Measurements from ENCODE around the gene PNPLA2. TPM values are rescaled to one million over a fixed set of nuclear protein-coding genes. Genes with fewer than 3 reads are reported as not detected.

Gene PNPLA2
- total and polyA plus RNA-seq, 10 of the 15 experiments (the other 5 are each of a cell fraction or from before 2014, with no cell fraction given): 0.19 to 34.0 (median 8.1) TPM

DNA sequence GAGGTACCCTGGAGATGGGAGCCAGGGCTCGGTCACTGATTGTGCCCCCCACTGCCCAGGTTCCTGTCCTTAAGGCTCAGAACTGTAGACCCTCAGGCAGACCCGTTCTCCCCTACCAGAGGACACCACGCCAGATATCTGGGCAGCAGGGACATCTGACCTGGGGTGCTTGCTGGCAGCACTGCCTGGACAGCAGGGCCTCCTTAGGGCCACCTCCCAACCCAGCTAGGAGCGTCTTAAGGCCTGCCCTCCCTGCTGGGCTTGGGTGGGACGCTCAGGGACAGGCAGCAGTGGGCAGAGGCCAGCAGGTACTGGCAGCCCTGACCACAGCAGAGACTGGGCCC lies 20.5 kb downstream of the PNPLA2 start:
- H2AFZ ChIP-seq (ENCODE audit: control insufficient read depth, low read depth, low read length): no peak overlapping the region
- H3K4me2 ChIP-seq (ENCODE audit: control insufficient read depth, insufficient read depth): no peak overlapping the region
- peaks cover 0 to 25% of the 10 kb centered on the region in 2 experiments; a peak in 2 of 4 replicates for H3K36me3 ChIP-seq (ENCODE audit: control insufficient read depth in 2 of 2, insufficient read depth in 2 of 2, low read length in 1 of 2)
- no peak overlapping the region for H3K4me3 ChIP-seq
- H3K9me3 ChIP-seq (replicated peaks; ENCODE audit: control insufficient read depth, insufficient read depth, low read length): no peaks in the 10 kb centered on the region
- no TSS peak for BruUV-seq (replicated peaks)
- H4K20me1 ChIP-seq (ENCODE audit: control insufficient read depth, insufficient read depth): no peaks in the 10 kb centered on the region; the same call in 1 of the 2 replicates
- H3K4me1 ChIP-seq (ENCODE audit: control insufficient read depth, insufficient read depth, low read length): peaks cover 10% of the 10 kb centered on the region
- ChIA-PET RAD21 (ENCODE audit: unreplicated experiment) (no interaction called here), CTCF (no interaction called here), POLR2A (interaction anchor here (1.4 kb wide), 1 partner anchor 20 kb away, joined by 3 read pairs; the partner anchor contains the start of gene PNPLA2), SMC1A (ENCODE audit: uncharacterized antibody, unreplicated experiment) (no interaction called here)
- in situ Hi-C loops (cut with MboI): no loop called here
- intact Hi-C loops (cut with micrococcal nuclease; ENCODE audit: unreplicated experiment): no loop called here
- H3K79me2 ChIP-seq (ENCODE audit: control insufficient read depth, insufficient read depth, low read length): peaks cover 20% of the 10 kb centered on the region
- no peak overlapping the region for H3K9ac ChIP-seq (ENCODE audit: control insufficient read depth, insufficient read depth, low read length)
- FAIRE-seq (no peak), DNase-seq (ENCODE audit: low read depth, low spot score) (no peak), ATAC-seq (no peak)
- WGBS (ENCODE audit: insufficient coverage, insufficient replicate concordance, low lambda C conversion rate, missing lambda C conversion rate): 87% methylated on average over 5 of the region's 5 CpGs
- H3K27me3 ChIP-seq (replicated peaks in 1 of 2; ENCODE audit: control insufficient read depth in 2 of 2, insufficient read depth in 2 of 2, low read length in 1 of 2): no peaks in the 10 kb centered on the region
- TF ChIP-seq IRF4 (IDR thresholded peaks at IDR 0.05; ENCODE audit: low read depth, low read length): no peak
- peak; percentile 35; the same call in 1 of the 2 replicates for TF ChIP-seq POLR2AphosphoS5 (IDR thresholded peaks at IDR 0.05; ENCODE audit: low read length)
- TF ChIP-seq, protein P1, sequence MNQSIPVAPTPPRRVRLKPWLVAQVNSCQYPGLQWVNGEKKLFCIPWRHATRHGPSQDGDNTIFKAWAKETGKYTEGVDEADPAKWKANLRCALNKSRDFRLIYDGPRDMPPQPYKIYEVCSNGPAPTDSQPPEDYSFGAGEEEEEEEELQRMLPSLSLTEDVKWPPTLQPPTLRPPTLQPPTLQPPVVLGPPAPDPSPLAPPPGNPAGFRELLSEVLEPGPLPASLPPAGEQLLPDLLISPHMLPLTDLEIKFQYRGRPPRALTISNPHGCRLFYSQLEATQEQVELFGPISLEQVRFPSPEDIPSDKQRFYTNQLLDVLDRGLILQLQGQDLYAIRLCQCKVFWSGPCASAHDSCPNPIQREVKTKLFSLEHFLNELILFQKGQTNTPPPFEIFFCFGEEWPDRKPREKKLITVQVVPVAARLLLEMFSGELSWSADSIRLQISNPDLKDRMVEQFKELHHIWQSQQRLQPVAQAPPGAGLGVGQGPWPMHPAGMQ (IDR thresholded peaks at IDR 0.05; ENCODE audit: borderline replicate concordance): no peak
- H3K27ac ChIP-seq (ENCODE audit: control insufficient read depth, insufficient read depth): no peak overlapping the region

DNA sequence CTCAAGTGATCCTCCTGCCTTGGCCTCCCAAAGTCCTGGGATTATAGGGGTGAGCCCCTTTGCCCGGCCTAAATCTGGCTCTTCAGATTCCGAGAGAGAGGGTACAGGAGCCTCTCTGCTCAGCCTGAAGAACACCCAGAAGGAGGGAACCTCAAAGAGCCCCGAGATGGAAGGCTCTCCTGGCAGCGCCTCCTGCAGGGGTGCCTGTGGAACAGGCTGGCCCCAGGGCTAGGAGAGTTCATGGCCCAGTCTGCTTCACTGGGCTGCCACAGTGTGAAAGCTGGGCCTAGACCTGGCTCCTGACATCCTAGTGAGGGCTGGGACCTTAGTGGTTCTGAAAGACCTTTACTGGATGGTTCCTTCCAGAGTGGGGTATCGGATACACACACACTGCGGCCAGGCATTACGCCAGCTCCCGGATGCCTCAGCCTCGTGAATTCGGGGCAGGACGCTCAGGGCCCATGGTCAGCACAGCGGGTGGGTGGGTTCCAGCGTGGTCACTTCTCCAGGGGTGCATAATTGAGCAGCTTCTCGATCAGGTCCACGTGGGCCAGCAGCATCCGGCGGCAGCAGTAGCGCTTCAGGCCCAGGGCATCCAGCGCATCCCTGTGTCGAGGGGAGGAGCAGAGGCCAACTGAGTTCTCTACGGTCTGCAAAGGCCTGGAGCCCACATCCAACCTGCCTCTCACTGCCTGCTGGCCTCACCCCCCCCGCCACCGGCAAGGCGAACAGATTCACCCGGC lies 21.3 kb downstream of the PNPLA2 start:
- no peak for DNase-seq (ENCODE audit: low read depth, low spot score)
- H3K27ac ChIP-seq (ENCODE audit: control insufficient read depth, insufficient read depth): no peak overlapping the region
- TF ChIP-seq POLR2A (IDR thresholded peaks at IDR 0.05; ENCODE audit: low read depth, low read length) (peak; percentile 47; the same call in 1 of the 2 replicates), ZNF217 (IDR thresholded peaks at IDR 0.05) (no peak)
- TF ChIP-seq, protein P2, sequence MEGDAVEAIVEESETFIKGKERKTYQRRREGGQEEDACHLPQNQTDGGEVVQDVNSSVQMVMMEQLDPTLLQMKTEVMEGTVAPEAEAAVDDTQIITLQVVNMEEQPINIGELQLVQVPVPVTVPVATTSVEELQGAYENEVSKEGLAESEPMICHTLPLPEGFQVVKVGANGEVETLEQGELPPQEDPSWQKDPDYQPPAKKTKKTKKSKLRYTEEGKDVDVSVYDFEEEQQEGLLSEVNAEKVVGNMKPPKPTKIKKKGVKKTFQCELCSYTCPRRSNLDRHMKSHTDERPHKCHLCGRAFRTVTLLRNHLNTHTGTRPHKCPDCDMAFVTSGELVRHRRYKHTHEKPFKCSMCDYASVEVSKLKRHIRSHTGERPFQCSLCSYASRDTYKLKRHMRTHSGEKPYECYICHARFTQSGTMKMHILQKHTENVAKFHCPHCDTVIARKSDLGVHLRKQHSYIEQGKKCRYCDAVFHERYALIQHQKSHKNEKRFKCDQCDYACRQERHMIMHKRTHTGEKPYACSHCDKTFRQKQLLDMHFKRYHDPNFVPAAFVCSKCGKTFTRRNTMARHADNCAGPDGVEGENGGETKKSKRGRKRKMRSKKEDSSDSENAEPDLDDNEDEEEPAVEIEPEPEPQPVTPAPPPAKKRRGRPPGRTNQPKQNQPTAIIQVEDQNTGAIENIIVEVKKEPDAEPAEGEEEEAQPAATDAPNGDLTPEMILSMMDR (IDR thresholded peaks at IDR 0.05 in 2 of 3, conservative IDR thresholded peaks at IDR 0.05 in 1 of 3; ENCODE audit: control insufficient read depth in 2 of 3, extremely low read depth in 1 of 3, insufficient read depth in 1 of 3, low read depth in 3 of 3, low read length in 3 of 3): peak in 2 of 3 experiments; percentile 28 to 33; a peak in 1 of 6 replicates
- no peaks in the 10 kb centered on the region for H3K9me3 ChIP-seq (replicated peaks; ENCODE audit: control insufficient read depth, insufficient read depth, low read length)
- no TSS peak for BruUV-seq (replicated peaks)
- H2AFZ ChIP-seq (ENCODE audit: control insufficient read depth, low read depth, low read length): no peak overlapping the region
- CTCF ChIA-PET: no interaction called here
- intact Hi-C loops (cut with micrococcal nuclease; ENCODE audit: unreplicated experiment): loop anchor here (5.0 kb wide), 1 partner anchor 72 kb away; the partner anchor contains the start of gene CHID1
- no peak overlapping the region; the same call in 1 of the 2 replicates for H3K9ac ChIP-seq (ENCODE audit: control insufficient read depth, insufficient read depth, low read length)
- SMC1A ChIA-PET (ENCODE audit: uncharacterized antibody, unreplicated experiment): no interaction called here
- no peak for FAIRE-seq
- peaks cover 15% of the 10 kb centered on the region for H3K4me1 ChIP-seq (ENCODE audit: control insufficient read depth, insufficient read depth, low read length)
- no peaks in the 10 kb centered on the region for H3K27me3 ChIP-seq (replicated peaks in 1 of 2; ENCODE audit: control insufficient read depth in 2 of 2, insufficient read depth in 2 of 2, low read length in 1 of 2)
- H4K20me1 ChIP-seq (ENCODE audit: control insufficient read depth, insufficient read depth): no peaks in the 10 kb centered on the region; the same call in 1 of the 2 replicates
- peaks cover 20% of the 10 kb centered on the region for H3K79me2 ChIP-seq (ENCODE audit: control insufficient read depth, insufficient read depth, low read length)
- POLR2A ChIA-PET: interaction anchor here (1.2 to 4.0 kb wide), 4 partner anchors 10 to 34 kb away, joined by 3 to 21 read pairs (median 4); partner anchors contain the start of genes CRACR2B and PNPLA2
- H3K36me3 ChIP-seq (ENCODE audit: control insufficient read depth in 2 of 2, insufficient read depth in 2 of 2, low read length in 1 of 2): peaks cover 0 to 25% of the 10 kb centered on the region in 2 experiments; a peak in 2 of 4 replicates
- in situ Hi-C loops (cut with MboI): loop anchor here (10.0 kb wide), 2 partner anchors 215 to 1015 kb away; partner anchors contain the start of gene LSP1
- no peak for ATAC-seq
- WGBS (ENCODE audit: insufficient coverage, insufficient replicate concordance, low lambda C conversion rate, missing lambda C conversion rate): 91% methylated on average over 25 of the region's 25 CpGs
- no peak overlapping the region for H3K4me3 ChIP-seq
- peak overlapping the region; percentile 95; the same call in 1 of the 2 replicates for H3K4me2 ChIP-seq (ENCODE audit: control insufficient read depth, insufficient read depth)
- RAD21 ChIA-PET (ENCODE audit: unreplicated experiment): interaction anchor here (0.8 to 0.9 kb wide), 2 partner anchors 17 to 21 kb away, joined by 3 read pairs; no protein-coding TSS in a partner anchor

Measured in GM12878 (cell line).